ENCODE results near the gene FDXR.
A peak's percentile ranks its signal among the peaks of the same experiment; 100 is the strongest.

The FDXR gene

DNA sequence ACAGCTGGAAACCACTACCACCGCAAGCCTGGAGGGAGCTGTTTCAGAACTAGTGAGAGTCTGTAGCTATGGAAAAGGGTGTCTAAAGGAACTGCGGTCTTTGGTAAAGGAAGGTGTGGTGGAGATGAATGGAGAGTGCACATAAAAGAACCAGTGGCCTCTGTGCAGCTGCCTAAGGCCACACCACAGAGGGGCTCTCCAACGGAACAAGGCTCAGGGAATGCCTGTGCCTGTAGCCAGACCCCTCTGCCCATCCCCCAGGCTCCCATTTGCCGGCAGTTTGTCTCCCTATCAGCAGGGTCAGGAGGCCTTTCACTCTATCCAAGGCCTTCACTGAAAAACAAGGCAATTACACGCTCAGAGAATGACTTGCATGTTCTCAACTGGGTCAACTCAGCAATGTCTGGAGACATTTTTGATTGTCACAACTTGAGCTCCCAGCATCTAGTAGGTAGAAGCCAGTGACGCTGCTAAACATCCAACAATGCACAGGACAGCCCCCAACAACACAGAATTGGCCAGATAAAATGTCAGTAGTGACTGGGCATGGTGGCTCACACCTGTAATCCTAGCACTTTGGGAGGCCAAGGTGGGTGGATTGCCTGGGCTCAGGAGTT, 3.3 kb upstream of the FDXR start:
- peaks cover 20% of the 10 kb centered on the region for H3K4me1 ChIP-seq (ENCODE audit: insufficient read depth, insufficient read length)
- no peaks in the 10 kb centered on the region for H3K9me3 ChIP-seq (ENCODE audit: insufficient read depth, low read length)
- H3K36me3 ChIP-seq (ENCODE audit: insufficient read depth, insufficient read length, low read length) = peaks cover 8% of the 10 kb centered on the region
- H3K9ac ChIP-seq (ENCODE audit: insufficient read length, low read depth) = no peak overlapping the region
- no peak for DNase-seq (ENCODE audit: low read depth, low spot score)
- H3K4me3 ChIP-seq (ENCODE audit: insufficient read length, low read depth) = no peak overlapping the region
- no peak for TF ChIP-seq ZNF274 (IDR thresholded peaks at IDR 0.05; ENCODE audit: low read depth, low read length)
- no peak for TF ChIP-seq YY1 (IDR thresholded peaks at IDR 0.05; ENCODE audit: insufficient read depth, insufficient read length)
- TF ChIP-seq SUZ12 (IDR thresholded peaks at IDR 0.05; ENCODE audit: extremely low read depth, insufficient read depth, insufficient read length) = no peak
- H3K27me3 ChIP-seq (ENCODE audit: insufficient read depth, insufficient read length) = peaks cover 5% of the 10 kb centered on the region

GRCh38 chr17:74875155-74875976, 2.6 kb upstream of the FDXR start:
- DNase-seq (ENCODE audit: low read depth, low spot score) = no peak
- H3K4me3 ChIP-seq (ENCODE audit: insufficient read length, low read depth) = no peak overlapping the region
- peaks cover 9% of the 10 kb centered on the region for H3K36me3 ChIP-seq (ENCODE audit: insufficient read depth, insufficient read length, low read length)
- H3K4me1 ChIP-seq (ENCODE audit: insufficient read depth, insufficient read length) = peaks cover 20% of the 10 kb centered on the region
- TF ChIP-seq SUZ12 (IDR thresholded peaks at IDR 0.05; ENCODE audit: extremely low read depth, insufficient read depth, insufficient read length) = no peak
- no peak for TF ChIP-seq ZNF274 (IDR thresholded peaks at IDR 0.05; ENCODE audit: low read depth, low read length)
- no peak for TF ChIP-seq YY1 (IDR thresholded peaks at IDR 0.05; ENCODE audit: insufficient read depth, insufficient read length)
- no peaks in the 10 kb centered on the region for H3K9me3 ChIP-seq (ENCODE audit: insufficient read depth, low read length)
- peaks cover 5% of the 10 kb centered on the region for H3K27me3 ChIP-seq (ENCODE audit: insufficient read depth, insufficient read length)
- no peak overlapping the region for H3K9ac ChIP-seq (ENCODE audit: insufficient read length, low read depth)

DNA sequence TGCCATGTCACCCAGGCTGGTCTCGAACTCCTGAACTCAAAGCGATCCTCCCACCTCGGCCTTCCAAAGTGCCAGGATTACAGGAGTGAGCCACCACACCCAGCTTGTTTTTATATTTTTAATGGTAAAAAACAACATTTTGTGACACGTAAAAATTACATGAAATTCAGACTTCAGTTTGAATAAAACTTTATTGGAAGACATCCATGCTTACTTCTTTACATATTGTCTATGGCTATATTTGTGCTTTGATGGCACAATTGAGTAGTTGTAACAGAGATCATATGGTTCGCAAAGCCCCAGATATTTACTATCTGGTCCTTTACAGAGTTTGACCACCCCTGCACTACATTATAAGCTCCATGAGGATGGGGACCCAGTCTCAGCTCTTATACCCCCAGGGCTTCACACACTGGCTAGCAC, 1.8 kb upstream of the FDXR start:
- TF ChIP-seq SUZ12 (IDR thresholded peaks at IDR 0.05; ENCODE audit: extremely low read depth, insufficient read depth, insufficient read length) (no peak), YY1 (IDR thresholded peaks at IDR 0.05; ENCODE audit: insufficient read depth, insufficient read length) (no peak), ZNF274 (IDR thresholded peaks at IDR 0.05; ENCODE audit: low read depth, low read length) (no peak)

GRCh38 chr17:74873874-74874614, 1.2 kb upstream of the FDXR start:
- Histone ChIP-seq H3K9ac (ENCODE audit: insufficient read length, low read depth) (peak overlapping the region; percentile 91), H3K9me3 (ENCODE audit: insufficient read depth, low read length) (no peaks in the 10 kb centered on the region)
- DNase-seq (ENCODE audit: low read depth, low spot score) = no peak

More for the DNA sequence above, 1.8 kb upstream of the FDXR start:
- Histone ChIP-seq H3K9me3 (ENCODE audit: insufficient read depth, low read length) (no peaks in the 10 kb centered on the region), H3K4me3 (ENCODE audit: insufficient read length, low read depth) (no peak overlapping the region), H3K36me3 (ENCODE audit: insufficient read depth, insufficient read length, low read length) (peaks cover 14% of the 10 kb centered on the region), H3K27me3 (ENCODE audit: insufficient read depth, insufficient read length) (peaks cover 5% of the 10 kb centered on the region), H3K9ac (ENCODE audit: insufficient read length, low read depth) (no peak overlapping the region), H3K4me1 (ENCODE audit: insufficient read depth, insufficient read length) (peaks cover 18% of the 10 kb centered on the region)
- DNase-seq (ENCODE audit: low read depth, low spot score) = no peak

GRCh38 chr17:74873037-74873873, 461 bp upstream of the FDXR start:
- no peaks in the 10 kb centered on the region for H3K9me3 ChIP-seq (ENCODE audit: insufficient read depth, low read length)
- peaks cover 17% of the 10 kb centered on the region for H3K4me1 ChIP-seq (ENCODE audit: insufficient read depth, insufficient read length)
- peak; percentile 98 for DNase-seq (ENCODE audit: low read depth, low spot score)
- peaks cover 5% of the 10 kb centered on the region for H3K27me3 ChIP-seq (ENCODE audit: insufficient read depth, insufficient read length)
- H3K9ac ChIP-seq (ENCODE audit: insufficient read length, low read depth) = peak overlapping the region; percentile 91
- TF ChIP-seq ZNF274 (IDR thresholded peaks at IDR 0.05; ENCODE audit: low read depth, low read length) = no peak
- TF ChIP-seq YY1 (IDR thresholded peaks at IDR 0.05; ENCODE audit: insufficient read depth, insufficient read length) = no peak
- TF ChIP-seq SUZ12 (IDR thresholded peaks at IDR 0.05; ENCODE audit: extremely low read depth, insufficient read depth, insufficient read length) = no peak
- peaks cover 27% of the 10 kb centered on the region for H3K36me3 ChIP-seq (ENCODE audit: insufficient read depth, insufficient read length, low read length)
- H3K4me3 ChIP-seq (ENCODE audit: insufficient read length, low read depth) = peak overlapping the region; percentile 89

More at GRCh38 chr17:74873874-74874614, 1.2 kb upstream of the FDXR start:
- no peak for TF ChIP-seq SUZ12 (IDR thresholded peaks at IDR 0.05; ENCODE audit: extremely low read depth, insufficient read depth, insufficient read length)
- TF ChIP-seq YY1 (IDR thresholded peaks at IDR 0.05; ENCODE audit: insufficient read depth, insufficient read length) = no peak
- no peak for TF ChIP-seq ZNF274 (IDR thresholded peaks at IDR 0.05; ENCODE audit: low read depth, low read length)
- Histone ChIP-seq H3K4me3 (ENCODE audit: insufficient read length, low read depth) (peak overlapping the region; percentile 74), H3K36me3 (ENCODE audit: insufficient read depth, insufficient read length, low read length) (peaks cover 19% of the 10 kb centered on the region), H3K27me3 (ENCODE audit: insufficient read depth, insufficient read length) (peaks cover 5% of the 10 kb centered on the region), H3K4me1 (ENCODE audit: insufficient read depth, insufficient read length) (peaks cover 17% of the 10 kb centered on the region)

DNA sequence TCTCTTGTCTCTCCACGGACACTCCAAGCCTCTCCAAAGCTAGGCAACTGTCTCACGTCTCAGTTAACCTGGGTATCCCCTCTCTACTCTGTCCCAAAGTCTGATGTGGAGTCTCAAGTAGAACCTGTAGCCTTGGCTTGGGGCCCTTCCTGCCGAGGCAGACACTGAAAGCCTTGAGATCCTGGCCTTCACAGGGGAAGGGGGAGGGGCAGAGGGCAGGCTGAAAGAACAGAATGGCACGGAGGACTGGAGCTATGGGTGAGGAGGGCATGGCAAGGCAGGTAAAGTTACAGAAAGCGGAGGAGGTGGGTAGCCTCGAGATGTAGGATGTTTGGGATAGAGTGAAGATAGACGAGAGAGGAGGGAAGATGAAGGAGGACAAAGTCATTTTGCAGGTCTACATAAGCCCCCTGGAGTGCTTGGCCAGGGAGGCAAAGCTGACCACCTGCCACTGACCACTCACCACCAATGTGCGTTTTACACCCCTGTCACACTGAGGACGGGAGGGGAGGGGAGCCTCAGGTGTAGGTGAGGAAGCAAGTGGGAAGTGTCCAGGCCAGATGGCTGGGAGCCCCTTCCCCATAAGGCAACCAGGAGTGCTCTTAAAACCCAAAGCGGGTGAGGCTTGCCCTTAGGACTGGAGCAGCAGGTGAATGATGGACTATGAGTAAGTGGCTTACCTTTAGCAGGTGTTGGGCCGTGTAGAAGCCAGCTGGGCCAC, 1.3 kb downstream of the FDXR start:
- H3K4me1 ChIP-seq (ENCODE audit: insufficient read depth, insufficient read length) = peaks cover 17% of the 10 kb centered on the region
- no peak for DNase-seq (ENCODE audit: low read depth, low spot score)
- H3K4me3 ChIP-seq (ENCODE audit: insufficient read length, low read depth) = peak overlapping the region; percentile 89
- TF ChIP-seq YY1 (IDR thresholded peaks at IDR 0.05; ENCODE audit: insufficient read depth, insufficient read length) (no peak), ZNF274 (IDR thresholded peaks at IDR 0.05; ENCODE audit: low read depth, low read length) (no peak), SUZ12 (IDR thresholded peaks at IDR 0.05; ENCODE audit: extremely low read depth, insufficient read depth, insufficient read length) (no peak)
- H3K36me3 ChIP-seq (ENCODE audit: insufficient read depth, insufficient read length, low read length) = peaks cover 35% of the 10 kb centered on the region
- no peaks in the 10 kb centered on the region for H3K9me3 ChIP-seq (ENCODE audit: insufficient read depth, low read length)
- peak overlapping the region; percentile 93 for H3K9ac ChIP-seq (ENCODE audit: insufficient read length, low read depth)
- peaks cover 5% of the 10 kb centered on the region for H3K27me3 ChIP-seq (ENCODE audit: insufficient read depth, insufficient read length)
